ENCODE data around the gene ARL3.

DNA sequence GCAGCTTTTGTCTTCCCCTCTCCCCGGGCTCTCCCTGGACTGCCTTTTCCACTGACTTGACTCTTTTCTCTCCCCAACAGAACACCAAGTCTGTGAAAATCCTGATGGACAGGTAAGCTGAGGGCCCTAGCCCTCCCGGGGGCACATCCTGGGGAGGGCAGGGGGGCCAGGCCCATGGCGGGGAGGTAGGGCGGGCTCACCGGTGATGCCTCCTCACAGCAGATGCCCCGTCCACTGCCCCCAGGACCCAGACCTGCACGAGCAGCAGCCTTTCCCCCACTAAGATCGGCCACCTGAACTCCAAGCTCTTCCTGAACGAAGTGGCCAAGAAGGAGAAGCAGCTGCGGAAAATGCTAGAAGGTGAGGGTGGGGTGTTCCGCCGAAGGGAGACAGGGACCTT is 58.2 kb downstream of the ARL3 start:
- no peak for TF ChIP-seq CTCF (IDR thresholded peaks at IDR 0.05)
- TF ChIP-seq POLR2A (IDR thresholded peaks at IDR 0.05): no peak

All from lower leg skin (tissue), 3 donors.